Stomach (tissue), 4 donors: ENCODE measurements around the gene LIG3.
"Not testable (repeated sequence)": the region's sequence is repeated elsewhere in the genome, so short reads cannot be mapped to it uniquely, and the experiment has no call there.

ENCODE experiments used
- POLR2A ChIP-seq, 4 donors: fragments of 450-650 bp; IDR thresholded peaks; one replicate each; pipeline ENCODE4 v1.6.1; 2016; ENCODE audit warnings: antibody characterized with exemption in 4 of 4, control low read depth in 2 of 4, mild to moderate bottlenecking in 1 of 4, moderate library complexity in 1 of 4
- POLR2AphosphoS5 ChIP-seq, 3 donors: sonication (generic); formaldehyde crosslinking; IDR thresholded peaks; one replicate each; pipeline ENCODE4 v1.6.1; 2016; ENCODE audit warnings: antibody characterized with exemption in 3 of 3
- TF ChIP-seq, protein P1 (sequence below), 7 experiments: fragments of 450-650 bp in 4 of 7; fragments of 200-600 bp in 3 of 7; sonication (generic) in 3 of 7; IDR thresholded peaks; one replicate each; pipeline ENCODE4 v1.5.1; 2016 to 2019; ENCODE audit warnings: antibody characterized with exemption in 7 of 7, control low read depth in 2 of 7, mild to moderate bottlenecking in 1 of 7

DNA sequence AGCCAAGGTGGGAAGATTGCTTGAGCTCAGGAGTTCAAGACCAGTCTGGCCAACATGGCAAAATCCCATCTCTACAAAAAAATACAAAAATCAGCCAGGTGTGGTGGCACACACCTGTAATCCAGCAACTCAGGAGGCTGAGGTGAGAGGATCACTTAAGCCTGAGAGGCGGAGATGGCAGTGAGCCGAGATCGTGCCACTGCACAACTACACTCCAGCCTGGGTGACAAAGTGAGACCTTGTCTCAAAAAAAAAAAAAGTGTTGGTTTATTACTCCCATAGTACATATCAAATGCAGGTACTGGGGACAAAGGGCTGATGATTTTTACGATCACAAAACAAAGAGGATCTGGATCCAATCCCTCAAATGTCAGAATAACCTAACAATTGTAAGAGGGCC, 47.8 kb downstream of the LIG3 start:
- TF ChIP-seq, protein P1, sequence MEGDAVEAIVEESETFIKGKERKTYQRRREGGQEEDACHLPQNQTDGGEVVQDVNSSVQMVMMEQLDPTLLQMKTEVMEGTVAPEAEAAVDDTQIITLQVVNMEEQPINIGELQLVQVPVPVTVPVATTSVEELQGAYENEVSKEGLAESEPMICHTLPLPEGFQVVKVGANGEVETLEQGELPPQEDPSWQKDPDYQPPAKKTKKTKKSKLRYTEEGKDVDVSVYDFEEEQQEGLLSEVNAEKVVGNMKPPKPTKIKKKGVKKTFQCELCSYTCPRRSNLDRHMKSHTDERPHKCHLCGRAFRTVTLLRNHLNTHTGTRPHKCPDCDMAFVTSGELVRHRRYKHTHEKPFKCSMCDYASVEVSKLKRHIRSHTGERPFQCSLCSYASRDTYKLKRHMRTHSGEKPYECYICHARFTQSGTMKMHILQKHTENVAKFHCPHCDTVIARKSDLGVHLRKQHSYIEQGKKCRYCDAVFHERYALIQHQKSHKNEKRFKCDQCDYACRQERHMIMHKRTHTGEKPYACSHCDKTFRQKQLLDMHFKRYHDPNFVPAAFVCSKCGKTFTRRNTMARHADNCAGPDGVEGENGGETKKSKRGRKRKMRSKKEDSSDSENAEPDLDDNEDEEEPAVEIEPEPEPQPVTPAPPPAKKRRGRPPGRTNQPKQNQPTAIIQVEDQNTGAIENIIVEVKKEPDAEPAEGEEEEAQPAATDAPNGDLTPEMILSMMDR (IDR thresholded peaks at IDR 0.05), result not testable (repeated sequence)
- not testable (repeated sequence) for TF ChIP-seq POLR2A, POLR2AphosphoS5 (IDR thresholded peaks at IDR 0.05)
